OCI-M2 (cell line): ENCODE measurements around the gene EPHA8.

Experiments used
- DNase-seq: peaks from one replicate; lab custom pipeline; 2025; ENCODE audit not compliant: unreplicated experiment; lab: John Stamatoyannopoulos, UW

The EPHA8 gene

DNA sequence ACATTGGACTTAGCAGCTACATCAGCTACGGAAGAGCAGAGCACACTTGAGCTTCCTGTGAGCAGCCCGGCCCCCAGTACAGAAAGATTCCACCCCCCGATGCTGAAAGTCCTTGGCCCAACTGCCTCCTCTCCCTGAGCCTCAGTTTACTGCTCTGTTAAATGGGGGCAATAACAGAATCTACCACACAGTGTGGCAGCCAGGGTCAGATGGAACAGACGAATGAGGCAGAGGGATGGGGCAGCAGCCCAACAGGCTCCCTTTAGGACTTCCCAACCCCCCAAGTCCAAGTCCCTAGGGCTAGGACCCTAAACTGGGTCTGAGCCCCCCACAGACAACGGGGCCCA lies 50.3 kb downstream of the EPHA8 start:
- DNase-seq: no peak

DNA sequence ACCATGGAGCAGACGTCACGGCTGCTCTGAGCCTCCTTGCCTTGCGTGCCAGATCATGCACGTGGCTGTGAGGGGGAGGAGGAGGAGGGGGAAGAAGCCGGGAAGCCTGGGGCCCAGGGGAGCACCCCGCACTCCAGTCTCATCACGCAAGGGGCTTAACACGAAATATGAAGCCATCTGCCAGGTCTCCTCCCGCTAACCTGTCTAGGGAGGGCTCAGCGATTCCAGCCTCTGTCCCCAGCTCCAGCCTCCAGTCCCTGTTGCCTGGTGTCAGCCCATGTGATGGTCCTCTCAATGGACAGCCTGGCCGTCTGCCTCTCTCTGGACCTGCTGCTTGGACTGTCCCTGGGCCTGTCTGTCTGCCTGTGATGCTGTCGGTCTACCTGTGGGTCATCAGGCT lies 50.7 kb downstream of the EPHA8 start:
- DNase-seq: no peak

- no peak for DNase-seq
Measured at GRCh38 chr1:22615886-22616285, 52.6 kb downstream of the EPHA8 start.

GRCh38 chr1:22616571-22616970 lies 53.3 kb downstream of the EPHA8 start:
- no peak for DNase-seq

DNA sequence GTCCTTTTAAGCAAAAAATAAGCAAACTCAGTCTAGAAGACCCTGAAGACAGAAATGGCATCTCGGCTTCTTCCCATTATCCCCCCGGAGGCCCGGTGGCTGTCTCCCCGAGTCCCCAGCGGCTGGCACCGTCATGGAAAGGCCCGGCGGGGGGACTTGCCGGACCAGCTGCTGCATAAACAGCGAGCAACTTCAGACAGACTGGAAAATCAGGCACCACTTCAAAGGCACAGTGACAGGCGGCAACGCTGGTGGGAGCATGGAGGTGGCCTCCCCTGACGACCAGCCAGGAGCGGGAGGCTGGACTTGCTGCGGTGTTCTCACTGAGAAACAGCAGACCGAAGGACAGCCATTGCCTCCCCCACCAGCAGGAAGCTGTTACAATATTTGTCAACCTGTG lies 54.8 kb downstream of the EPHA8 start:
- DNase-seq: no peak

- no peak for DNase-seq
Measured at GRCh38 chr1:22619252-22619651, 56.0 kb downstream of the EPHA8 start.

- no peak for DNase-seq
Measured at GRCh38 chr1:22619798-22620197, 56.5 kb downstream of the EPHA8 start.

GRCh38 chr1:22621761-22622160 lies 58.5 kb downstream of the EPHA8 start:
- DNase-seq: no peak

DNA sequence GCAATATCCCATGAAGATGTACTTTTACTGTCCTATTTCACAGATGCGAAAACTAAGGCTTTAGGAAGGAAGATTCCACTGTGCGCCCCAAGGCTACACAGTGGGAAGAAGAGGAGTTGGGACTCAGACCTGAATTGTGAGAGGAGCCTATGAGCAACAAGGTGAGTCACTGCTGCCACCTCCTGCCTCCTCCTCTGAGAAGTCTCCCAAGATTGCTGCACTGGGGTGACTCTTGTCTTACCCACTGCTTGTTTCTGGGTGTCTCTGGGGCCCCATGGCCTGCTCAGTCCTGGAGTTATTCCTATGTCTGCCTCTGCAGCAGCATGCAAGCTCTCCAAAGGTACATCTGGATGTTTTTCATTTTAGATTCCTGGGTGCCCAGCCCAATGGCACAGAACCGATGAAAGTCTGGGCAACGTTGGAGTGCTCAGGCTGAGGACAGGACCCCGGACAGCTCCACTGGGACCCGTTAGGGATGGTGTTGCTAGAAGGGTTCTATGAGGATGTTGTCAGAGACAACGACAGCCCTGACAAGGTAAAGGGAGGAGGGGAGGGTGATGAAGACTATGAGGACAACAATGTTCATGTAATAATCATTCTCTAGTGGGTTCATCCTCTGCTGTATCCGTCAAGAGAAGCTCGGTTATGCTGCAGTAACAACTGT lies 62.1 kb downstream of the EPHA8 start:
- DNase-seq: no peak

GRCh38 chr1:22626237-22627157 lies 63.2 kb downstream of the EPHA8 start:
- DNase-seq: no peak

DNA sequence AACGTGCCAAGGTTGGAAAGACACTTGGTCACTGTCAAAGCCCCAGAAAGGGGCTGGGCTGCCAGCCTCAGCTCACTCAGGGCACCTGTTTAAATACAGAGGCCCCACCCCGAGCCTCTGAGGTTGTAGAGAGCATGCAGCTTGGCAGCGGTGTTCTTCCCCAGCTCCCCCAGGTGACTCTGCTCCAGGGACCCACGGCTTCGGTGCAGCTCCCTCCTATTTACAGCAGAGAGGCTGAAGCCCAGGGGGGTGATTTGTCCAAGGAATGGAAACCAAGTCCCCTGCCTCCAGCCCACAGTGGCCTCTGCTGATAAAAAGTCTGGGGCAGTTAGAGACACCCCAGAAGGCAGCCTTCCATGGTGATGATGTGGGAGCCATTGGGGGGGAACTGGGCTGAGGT lies 64.0 kb downstream of the EPHA8 start:
- no peak for DNase-seq

GRCh38 chr1:22628698-22629444 lies 65.6 kb downstream of the EPHA8 start:
- DNase-seq: no peak

GRCh38 chr1:22629886-22630285 lies 66.6 kb downstream of the EPHA8 start:
- DNase-seq: no peak

- no peak for DNase-seq
Measured at GRCh38 chr1:22633697-22634463, 70.6 kb downstream of the EPHA8 start.

DNA sequence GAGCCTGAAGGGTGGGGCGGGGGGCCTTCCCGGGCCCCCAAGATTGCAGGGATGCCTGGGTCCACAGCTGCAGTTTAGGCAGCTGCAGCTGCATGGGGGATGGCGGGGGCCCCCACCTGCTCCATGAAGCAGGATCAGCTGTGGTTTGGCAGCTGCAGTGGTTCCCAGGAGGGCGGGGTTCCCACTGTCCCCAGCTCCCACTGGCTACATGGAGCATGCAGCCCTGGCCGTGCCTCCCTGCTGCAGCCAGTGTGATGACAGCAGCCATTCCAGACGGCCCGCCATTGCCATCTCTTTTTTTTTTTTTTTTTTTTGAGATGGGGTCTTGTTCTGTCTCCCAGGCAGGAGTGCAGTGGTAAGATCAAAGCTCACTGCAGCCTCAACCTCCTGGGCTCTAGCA lies 72.1 kb downstream of the EPHA8 start:
- no peak for DNase-seq

- no peak for DNase-seq
Measured at GRCh38 chr1:22636353-22636752, 73.1 kb downstream of the EPHA8 start, which contains the start of gene C1QA. Gene C1QA, plus strand, starts transcription at chr1:22636628. Its CDS starts 989 bp downstream, at chr1:22637617.

DNA sequence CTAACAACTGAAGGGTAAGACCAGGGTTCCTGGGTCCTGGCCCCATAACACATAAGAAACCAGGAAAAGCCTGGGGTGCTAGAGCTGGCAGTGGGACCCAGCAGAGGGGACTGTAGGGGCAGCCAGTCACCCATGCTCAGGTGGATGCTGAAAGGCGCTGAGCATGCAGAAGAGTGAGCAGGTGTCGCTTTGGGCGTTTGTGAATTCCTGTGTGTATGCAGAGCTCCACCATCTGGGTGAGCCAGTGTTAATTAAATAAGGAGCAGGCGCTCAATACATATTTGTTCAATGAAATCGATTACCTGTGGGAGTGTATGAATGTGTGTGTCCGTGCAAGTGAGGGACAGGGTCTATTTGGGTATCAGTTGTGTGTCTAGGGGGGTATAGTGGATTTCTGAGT lies 73.6 kb downstream of the EPHA8 start:
- no peak for DNase-seq

DNA sequence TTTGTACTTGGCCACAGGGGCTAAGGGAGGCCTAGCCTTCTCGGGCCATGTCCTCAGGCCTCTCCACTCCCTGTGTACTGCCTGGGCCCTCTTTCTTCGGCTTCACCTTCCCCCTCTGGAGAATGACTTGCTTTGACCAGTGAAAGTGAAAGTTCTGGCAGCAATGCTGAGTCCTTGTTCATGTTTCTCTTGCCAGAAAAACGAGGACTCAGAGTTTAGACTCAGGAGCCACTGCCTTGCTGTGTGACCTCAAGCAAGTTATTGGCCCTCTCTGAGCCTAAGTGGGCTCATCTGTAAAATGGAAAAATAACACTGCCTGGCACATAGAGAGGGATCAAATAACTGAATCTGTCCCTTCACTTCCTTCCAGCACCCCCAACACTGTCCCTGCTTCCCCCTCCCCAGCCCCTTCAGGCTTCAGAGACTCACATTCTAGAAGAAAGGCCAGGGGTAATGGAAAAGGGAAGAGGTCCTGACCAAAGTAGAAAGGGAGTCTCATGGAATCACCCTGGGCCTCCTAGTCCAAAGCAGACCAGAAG lies 74.7 kb downstream of the EPHA8 start:
- DNase-seq: no peak

DNA sequence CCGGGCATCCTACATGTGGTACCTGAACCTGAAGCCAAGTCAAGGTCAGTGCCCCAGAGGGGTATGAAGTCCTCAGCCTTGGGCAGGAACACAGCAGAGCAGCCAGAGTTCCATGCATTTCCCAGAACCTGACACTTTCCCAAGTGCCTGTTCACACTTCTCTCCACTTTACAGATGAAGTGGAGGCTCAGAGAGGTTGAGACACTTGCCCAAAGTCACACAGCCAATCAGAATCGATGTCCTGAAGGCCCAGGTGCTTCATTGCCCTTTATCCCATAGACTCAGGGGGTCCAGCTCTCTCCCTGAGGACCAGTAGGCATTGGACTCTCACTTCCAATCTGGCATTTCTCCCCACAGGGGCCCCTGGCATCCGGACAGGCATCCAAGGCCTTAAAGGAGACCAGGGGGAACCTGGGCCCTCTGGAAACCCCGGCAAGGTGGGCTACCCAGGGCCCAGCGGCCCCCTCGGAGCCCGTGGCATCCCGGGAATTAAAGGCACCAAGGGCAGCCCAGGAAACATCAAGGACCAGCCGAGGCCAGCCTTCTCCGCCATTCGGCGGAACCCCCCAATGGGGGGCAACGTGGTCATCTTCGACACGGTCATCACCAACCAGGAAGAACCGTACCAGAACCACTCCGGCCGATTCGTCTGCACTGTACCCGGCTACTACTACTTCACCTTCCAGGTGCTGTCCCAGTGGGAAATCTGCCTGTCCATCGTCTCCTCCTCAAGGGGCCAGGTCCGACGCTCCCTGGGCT lies 75.4 kb downstream of the EPHA8 start:
- no peak for DNase-seq

DNA sequence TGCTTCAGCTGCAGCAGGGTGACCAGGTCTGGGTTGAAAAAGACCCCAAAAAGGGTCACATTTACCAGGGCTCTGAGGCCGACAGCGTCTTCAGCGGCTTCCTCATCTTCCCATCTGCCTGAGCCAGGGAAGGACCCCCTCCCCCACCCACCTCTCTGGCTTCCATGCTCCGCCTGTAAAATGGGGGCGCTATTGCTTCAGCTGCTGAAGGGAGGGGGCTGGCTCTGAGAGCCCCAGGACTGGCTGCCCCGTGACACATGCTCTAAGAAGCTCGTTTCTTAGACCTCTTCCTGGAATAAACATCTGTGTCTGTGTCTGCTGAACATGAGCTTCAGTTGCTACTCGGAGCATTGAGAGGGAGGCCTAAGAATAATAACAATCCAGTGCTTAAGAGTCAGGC lies 76.0 kb downstream of the EPHA8 start:
- no peak for DNase-seq
